HG02973 (cell line): ENCODE data around the gene SERPINI1.

Experiments
- ATAC-seq: cut with Tn5 transposase; IDR thresholded peaks from one replicate; pipeline ENCODE4 v1.9.1; 2021; ENCODE audit warnings: moderate library complexity; ENCODE audit not compliant: unreplicated experiment

Gene SERPINI1, protein sequence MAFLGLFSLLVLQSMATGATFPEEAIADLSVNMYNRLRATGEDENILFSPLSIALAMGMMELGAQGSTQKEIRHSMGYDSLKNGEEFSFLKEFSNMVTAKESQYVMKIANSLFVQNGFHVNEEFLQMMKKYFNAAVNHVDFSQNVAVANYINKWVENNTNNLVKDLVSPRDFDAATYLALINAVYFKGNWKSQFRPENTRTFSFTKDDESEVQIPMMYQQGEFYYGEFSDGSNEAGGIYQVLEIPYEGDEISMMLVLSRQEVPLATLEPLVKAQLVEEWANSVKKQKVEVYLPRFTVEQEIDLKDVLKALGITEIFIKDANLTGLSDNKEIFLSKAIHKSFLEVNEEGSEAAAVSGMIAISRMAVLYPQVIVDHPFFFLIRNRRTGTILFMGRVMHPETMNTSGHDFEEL

DNA sequence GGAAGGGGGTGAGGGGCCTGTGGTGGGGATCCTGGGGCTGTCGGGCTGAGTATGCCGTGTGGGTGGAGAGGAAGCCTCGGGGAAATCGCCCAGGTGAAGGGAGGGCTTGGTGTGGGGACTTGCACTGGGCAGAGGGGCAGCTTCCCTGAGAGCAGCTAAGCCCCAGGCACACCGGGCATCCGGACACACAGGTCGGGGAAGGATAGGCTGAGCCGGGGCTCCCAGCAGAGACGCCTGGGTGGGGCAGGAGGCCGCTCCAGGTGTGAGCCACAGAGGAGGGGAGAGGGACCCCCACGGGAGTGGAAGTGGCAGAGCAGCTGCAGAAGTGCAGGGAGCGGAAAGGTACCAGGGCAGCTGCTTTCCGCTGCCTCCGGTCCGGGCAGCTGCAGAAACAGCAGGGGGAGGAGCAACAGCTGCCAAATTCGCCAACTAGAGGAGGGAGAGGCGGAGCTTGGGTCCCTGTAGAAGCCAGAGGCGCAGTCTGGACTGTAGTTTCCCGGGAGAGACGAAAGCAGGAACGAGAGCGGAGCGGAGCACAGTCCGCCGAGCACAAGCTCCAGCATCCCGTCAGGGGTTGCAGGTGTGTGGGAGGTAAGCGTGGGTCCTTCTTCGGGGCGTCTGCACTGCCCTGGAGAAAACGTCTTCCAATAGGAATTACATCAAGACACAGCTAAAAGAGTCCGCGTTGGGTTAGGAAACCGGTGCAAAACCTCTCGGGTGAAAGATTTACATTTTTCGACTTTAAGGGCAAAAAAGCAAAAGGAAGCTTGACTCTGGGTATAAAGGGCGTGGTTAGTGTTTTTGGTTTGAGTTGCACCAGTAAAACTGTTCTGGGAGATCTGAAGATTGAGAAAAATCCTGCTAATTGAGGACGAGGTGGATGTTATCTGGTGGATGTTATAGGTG is at the start of gene SERPINI1:
Gene SERPINI1 (plus strand): TSS at position 489 of the 906 bp plus-strand sequence. CDS start 53,408 bp downstream, outside the sequence.
- peak; percentile 54 for ATAC-seq

DNA sequence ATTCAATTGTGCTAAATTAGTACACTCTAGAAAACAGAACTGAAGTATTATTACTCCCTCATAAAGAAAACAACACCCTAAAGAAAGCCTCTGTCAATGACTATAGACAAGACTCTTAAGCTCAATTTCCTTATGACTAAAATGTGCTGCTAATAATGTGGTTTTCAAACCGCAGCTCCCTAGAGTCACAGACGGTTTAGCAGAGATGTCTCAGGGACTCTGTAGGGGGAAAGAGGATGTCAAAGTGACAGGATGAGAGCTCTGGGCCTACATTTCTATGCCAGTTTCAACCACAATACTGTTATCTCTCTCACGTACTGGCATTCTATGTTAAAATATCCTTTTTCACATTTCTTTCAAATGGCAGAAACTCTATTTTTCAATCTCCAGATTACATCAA is 44.2 kb upstream of the SERPINI1 start:
- peak; percentile 100 for ATAC-seq

DNA sequence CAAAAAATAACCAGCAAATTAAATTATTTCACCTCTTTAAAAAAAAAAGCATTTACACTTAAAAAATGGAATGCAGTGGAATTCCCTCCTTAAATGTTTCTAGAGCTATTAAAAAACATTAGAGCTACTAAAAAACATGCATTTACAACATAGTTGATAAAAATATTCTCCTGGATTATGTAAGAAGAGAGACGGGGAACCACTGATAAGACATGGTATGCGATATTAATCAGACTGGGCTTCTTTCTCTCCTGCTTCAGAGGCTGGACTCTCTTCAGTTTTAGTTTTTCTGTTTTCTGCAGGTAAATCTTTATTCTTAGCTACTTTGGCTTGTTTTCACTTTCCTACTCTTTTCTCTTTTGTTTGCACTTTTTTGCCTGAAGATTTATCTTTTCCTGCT is 41.4 kb upstream of the SERPINI1 start:
- no peak for ATAC-seq

DNA sequence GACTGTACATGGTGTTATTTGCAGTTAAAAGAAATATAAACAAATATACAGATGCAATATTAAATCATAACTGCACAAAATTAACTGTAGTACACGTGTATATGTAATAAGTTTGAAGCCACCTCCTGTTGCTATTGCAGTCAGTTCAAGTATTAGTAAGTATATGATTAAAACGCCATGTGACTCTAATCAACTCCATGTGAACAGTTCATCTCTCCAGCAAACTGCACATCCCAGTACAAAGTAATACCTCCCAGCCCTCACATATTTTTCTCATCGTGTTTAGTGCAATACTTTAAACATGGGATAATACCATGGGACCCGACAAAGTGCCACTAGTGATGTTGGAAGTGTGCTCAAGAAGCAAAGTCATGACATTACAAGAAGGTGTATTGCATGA is 35.5 kb upstream of the SERPINI1 start:
- ATAC-seq: no peak

DNA sequence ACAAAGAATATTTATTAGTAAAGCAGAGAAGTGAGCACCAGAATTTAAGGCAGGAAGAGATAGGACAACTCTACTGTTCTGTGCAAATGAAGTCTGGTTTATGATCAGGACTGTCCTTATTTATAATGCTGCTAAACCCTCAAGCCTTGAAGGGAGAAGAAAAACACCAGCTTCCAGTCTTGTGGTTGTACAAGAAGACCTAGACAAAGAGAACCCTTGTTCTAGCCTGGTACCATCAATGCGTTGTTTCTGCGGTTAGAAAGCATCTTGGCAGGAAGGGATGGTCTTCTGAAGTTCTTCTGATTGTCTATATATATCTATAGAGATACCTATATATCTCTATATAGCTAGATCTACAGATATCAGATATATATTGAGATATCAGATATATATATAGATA is 34.6 kb upstream of the SERPINI1 start:
- no peak for ATAC-seq

DNA sequence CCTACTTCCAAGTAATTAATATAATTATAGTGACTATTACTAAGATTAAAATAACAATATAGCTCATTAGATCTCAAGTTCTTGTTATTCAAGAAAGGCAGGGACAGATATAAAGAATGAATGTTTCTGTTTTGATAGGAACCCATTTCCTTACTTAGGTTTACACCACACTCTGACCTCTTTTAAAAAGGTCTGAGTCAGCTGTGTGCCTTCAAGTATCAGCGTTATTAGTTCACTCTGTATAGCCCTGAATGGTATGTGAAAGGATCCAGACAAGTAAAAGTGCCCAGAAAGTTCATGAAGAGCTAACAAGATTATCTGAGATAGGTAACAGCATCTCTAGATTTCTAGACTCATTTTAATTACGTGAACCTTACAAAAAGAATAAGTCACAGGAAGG is 29.7 kb upstream of the SERPINI1 start:
- no peak for ATAC-seq

DNA sequence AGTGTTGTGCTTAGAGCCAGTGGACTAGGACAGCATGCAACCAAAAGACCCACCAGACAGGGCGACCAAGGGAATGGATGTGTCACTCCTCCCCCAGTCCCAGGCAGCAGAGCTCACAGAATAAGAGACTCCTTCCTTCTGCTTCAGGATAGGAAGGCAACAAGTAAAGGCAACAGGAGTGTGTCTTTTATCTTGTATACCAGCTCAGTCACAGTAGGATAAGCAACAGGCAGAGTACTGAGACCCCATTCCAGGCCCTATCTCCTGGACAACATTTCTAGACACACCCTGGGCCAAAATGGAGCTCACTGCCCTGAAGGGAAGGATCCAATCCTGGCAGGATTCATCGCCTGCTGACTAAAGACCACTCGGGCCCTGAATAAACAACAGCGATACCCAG is 25.8 kb upstream of the SERPINI1 start:
- ATAC-seq: no peak

DNA sequence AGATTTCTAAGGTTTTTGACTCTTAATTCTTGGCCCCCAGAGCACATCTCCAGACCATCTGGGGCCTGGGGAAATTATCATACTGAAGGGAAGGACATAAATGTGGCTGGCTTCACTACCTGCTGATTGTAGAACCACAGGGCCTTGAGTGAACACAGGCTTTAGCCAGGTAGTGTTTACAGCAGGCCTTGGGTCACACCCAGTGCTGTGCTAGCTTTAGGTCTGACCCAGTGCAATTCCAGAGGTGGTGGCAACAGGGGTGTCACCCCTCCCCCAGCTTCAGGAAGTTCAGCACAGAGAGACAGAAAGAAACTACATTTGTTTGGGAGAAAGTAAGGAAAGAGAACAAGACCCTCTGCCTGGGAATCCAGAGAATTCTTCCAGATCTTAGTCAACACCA is 25.0 kb upstream of the SERPINI1 start:
- ATAC-seq: no peak

DNA sequence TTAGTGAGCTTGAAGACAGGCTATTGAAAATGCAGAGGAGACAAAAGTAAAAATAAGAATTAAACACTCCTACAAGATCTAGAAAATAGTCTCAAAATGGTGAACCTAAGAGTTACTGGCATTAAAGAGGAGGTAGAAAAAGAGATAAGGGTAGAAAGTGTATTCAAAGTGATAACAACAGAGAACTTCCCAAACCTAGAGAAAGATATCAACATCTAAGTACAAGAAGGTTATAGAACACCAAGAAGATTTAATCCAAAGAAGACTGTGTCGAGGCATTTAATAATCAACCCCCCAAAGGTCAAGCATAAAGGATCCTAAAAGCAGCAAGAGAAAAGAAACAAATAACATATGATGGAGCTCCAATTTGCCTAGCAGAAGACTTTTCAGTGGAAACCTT is 24.1 kb upstream of the SERPINI1 start:
- ATAC-seq: no peak

DNA sequence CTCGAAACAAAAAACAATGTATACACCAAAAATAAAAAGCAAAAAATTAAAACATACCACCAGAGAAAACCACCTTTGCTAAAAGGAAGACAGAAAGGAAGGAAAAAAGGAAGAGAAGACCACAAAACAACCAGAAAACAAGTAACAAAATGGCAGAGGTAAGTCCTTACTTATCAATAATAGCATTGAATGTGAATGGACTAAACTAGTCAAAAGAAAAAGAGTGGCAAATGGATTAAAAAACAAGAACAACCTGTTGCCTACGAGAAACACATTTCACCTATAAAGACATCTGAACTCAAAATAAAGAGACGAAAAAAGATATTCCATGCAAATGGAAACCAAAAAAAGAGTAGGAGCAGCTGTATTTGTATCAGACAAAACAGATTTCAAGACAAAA is 23.1 kb upstream of the SERPINI1 start:
- no peak for ATAC-seq

DNA sequence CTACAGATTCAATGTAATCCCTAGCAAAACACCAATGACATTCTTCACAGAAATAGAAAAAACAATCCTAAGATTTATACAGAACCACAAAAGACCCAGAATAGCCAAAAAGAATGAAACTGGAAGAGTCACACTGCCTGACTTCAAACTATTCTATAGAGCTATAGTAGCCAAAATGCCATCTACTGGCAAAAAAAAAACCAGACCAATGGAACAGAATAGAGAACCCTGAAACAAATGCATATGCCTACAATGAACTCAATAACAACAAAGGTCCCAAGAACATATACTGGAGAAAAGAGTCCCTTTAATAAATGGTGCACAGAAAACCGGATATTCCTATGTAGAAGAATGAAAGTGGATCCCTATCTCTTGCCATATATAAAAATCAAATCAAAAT is 20.6 kb upstream of the SERPINI1 start:
- no peak for ATAC-seq

DNA sequence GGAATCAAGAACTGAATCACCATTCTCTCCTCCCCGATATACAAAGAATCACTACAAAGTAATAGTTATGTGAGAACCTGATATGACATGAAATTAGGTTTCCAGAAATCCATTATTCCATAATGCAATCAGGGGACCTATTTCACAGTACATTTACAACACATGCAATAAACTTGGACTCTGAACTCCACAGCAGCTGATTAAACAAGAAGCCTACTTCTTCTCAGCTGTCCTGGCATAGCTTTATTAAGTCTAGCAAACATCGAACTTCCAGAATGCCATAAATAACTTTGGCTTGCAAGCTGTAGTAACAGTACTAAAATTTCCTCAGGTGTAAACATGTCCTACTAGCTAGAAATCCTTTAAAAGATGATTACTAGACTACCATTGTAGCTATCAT is 18.6 kb upstream of the SERPINI1 start:
- no peak for ATAC-seq

DNA sequence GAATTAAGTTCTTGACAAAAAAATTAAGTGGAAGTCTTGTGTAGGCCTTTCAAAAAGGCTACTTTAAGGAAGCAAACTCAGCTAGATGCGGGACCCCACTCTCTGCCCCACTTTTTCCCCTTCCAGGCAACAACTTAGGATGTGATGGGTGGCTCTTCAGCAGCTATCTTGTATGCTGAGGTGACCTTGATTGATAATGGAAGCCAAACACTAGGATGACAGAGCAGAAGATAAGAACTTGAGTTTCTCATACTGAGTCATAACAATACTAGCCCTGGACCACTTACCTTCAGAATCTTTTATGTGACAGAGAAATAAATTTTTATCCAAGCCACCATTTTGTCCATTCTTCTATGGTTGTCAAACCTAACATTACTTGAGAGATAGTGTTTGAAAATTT is 16.9 kb upstream of the SERPINI1 start:
- no peak for ATAC-seq

DNA sequence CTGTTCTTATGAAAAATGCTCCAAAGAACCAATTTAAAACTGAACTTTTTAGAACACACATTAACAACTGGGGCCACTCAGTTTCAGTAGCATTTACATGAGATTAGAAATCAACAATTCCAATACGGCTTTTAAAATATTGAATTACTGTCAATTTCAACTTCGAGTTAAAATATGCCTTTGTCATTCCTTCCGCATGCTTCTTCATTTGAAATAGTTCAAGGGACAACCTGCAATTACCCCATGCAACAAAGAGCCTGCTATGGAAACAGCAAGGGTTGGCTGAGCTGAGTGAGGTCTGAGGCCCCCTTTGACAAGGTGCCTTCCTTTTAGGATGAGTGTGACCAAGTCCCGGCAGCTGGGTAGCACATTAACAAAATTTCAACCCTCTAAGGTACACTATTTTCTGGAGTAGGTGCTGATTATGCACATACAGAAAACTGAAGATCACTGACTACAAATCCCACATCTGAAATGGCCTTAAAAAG is 12.5 kb upstream of the SERPINI1 start:
- no peak for ATAC-seq

DNA sequence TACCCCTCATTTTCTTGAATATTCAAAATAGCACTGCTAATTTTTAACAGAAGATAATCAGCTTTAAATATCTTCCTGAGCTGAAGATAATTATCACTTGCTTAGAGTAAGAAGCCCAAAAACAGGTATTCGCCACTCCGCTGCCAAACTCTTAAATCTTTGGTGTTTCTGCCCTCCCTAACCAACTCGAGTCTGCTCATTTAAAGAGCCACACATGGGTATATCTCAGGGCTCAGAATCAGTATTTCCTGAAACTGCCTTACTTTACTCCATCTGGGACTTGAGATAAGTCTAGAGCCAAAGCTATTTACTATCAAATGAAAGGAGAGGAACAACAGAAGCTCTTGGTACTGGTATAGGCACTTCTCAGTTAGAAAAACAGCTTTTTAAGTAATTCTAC is 11.6 kb upstream of the SERPINI1 start:
- ATAC-seq: no peak

DNA sequence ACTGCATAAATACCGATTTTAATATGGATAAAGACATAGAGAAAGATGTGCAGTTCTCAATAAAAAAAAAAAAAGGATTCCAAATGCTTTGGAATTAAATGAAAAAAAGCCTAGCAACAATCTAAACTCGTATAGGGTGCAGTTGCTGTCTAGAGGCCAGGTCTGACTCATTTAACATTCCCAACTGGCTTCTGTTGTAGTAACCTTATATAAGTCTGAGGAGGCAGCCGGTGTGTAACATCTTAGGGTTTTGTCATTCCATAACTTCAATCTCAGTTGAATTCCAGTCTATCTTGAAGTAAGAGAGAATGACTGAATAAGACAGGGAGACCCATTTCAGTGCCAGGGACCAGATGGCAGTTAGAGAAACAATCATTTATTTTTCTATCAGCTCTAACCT is 7.3 kb upstream of the SERPINI1 start:
- no peak for ATAC-seq

DNA sequence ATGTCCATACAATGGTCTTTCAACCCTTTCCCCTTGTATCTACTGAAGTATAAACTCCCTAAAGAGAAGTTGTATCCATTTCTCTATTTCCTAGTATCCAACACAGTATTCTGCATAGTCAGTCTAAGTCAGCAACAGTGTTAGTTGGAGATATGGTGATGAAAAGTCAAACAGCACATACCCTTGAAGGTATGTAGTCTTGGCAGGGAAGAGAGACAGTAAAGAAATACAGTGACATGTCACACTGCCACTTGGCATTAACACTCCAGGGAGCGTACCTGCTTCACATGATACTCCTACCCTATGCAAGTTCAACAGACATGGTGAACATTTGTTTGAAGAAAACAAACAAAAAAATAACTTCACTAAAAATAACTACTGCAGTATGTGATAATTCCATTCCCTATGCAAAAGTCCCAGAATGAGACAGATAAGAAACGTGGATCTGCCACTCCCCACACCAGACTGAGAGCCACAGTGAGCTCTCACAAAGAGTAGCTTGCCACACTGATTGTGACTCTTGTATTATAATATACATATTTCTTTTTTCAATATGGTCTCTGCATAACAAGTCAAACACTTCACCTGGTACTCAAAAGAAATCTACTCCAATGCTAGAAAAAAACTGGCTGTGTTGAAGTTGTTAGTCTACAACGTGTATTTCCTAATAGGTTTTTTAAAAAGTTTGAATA is 6.7 kb upstream of the SERPINI1 start:
- no peak for ATAC-seq

DNA sequence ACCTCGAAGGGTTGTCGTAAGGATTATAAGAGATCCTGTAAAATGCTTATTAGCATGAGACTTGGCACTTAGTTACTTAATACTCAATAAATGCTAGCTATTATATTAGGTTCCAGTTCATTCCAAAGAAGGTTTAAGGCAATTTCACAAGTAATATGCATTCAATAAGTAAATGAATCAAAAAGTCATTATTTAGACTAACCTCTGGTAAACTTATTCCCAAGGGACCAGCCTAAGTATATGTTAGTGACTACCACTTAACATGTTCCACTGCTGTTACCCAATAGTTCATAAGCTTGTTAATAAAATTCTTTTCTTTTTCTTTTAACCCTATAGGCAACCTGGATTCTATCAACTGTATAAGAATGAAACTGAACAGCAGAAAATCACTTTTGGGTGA is 5.9 kb upstream of the SERPINI1 start:
- no peak for ATAC-seq

DNA sequence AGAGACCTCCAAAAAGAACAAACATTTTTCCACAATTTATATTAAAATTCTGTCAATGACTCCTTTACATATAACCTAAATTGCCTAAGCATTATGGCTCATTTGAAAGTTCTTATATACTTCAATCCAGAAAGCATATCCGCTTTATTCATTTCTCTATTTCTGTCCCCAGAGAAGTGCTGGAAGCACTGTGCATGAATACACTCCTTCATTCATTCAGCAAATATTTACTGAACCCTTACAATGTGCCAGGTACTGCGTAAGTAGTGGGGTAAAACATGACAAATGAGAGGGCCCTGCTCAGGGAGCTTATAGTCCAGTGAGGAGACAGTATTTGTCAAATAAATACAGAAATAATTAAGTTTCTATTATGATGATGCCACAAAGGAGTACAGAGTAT is 4.1 kb upstream of the SERPINI1 start:
- ATAC-seq: no peak

DNA sequence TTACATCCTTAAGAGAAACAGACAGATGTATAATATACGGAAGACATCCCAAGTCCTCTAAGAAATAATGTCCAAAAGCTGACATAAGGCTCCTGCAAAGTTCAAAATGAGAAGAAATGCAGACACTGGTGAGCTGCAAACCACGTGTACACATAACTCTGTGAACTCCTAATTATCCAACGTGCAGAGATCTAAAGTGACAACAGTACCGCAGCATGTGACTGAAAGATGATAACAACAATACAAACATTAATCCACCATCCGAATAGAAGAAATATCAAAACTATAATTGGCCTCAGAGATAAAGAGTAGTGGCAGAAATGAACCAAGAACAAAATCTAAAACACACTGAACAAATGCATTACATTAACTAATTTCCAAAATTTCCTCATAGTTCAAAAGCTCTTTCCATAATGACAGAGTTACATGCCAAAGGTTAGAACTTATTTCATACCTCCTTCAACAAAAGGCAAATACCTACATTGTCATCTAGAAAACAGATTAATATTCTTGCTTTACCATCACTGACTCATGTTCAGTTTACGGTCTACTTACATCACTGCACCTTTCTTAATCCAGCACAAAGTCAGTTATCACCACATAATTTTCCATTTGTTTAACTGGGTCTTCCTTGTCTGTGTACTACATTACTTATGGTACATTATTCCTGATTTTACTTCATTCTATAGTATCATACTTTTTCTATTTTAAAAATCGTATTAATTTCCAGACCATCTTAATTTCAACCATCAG is 3.0 kb upstream of the SERPINI1 start:
- no peak for ATAC-seq
